T-helper 2 cell treated with Interferon-gamma antibody and Interleukin-4, amounts not matched to agents 5 μg/mL and 100 μg/mL, for 36 hours (primary cell): ENCODE data around the gene RWDD3.

ENCODE experiments used
- DNase-seq: peaks from one replicate; pipeline ENCODE4 v3.0.0; 2021; ENCODE audit warnings: low spot score
- H3K27ac Mint-ChIP-seq: one replicate; pipeline ENCODE4 v1.8.0; 2021; ENCODE audit warnings: mild to moderate bottlenecking, mixed read lengths
- H3K27me3 Mint-ChIP-seq: one replicate; pipeline ENCODE4 v1.8.0; 2021; ENCODE audit warnings: low read depth, mixed read lengths
- H3K36me3 Mint-ChIP-seq: one replicate; pipeline ENCODE4 v1.8.0; 2021; ENCODE audit warnings: low read depth, mixed read lengths
- H3K4me1 Mint-ChIP-seq: one replicate; pipeline ENCODE4 v1.8.0; 2021; ENCODE audit warnings: low read depth, mixed read lengths
- H3K4me3 Mint-ChIP-seq: one replicate; pipeline ENCODE4 v1.8.0; 2022; ENCODE audit warnings: mild to moderate bottlenecking, moderate library complexity, mixed read lengths
- H3K9me3 Mint-ChIP-seq: one replicate; pipeline ENCODE4 v1.8.0; 2021; ENCODE audit warnings: mixed read lengths

Gene RWDD3

DNA sequence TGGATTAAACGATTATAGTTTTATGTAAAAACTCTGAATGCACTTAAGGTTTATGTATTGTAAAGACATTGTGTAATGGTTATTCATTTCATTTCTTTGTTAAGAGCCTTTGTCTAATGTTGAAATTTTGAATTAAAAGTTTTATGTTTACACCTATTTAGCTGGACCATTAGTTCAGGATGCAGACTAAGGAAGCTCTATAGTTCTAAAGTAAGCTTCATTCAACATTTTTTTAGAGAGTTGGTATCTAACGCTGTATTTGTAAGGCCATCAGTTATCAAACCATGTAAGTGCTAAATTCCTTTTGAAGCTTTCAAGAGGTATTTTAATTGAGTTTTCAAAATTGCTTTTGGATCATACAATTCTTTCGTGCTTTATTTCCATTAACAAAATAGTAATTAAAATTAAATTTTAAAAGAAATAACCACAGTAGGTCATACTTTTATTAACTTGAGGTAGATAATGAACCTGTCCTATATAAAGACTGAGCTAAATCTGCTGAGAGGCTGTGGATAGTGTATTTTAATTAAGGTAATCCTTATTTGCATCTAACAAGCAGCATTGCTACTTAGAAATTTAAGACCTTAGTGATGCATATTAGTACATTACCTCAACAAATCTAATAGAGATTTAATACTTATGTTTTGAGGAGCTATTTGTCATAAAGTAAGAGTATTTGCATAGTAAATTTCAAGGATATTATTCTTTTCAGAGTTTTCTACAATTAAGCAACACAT, 47.9 kb downstream of the RWDD3 start:
- Mint-ChIP-seq H3K27me3 (no peaks in the 10 kb centered on the region), H3K9me3 (no peaks in the 10 kb centered on the region), H3K27ac (no peak overlapping the region), H3K36me3 (no peaks in the 10 kb centered on the region), H3K4me3 (no peak overlapping the region), H3K4me1 (no peaks in the 10 kb centered on the region)
- no peak for DNase-seq

DNA sequence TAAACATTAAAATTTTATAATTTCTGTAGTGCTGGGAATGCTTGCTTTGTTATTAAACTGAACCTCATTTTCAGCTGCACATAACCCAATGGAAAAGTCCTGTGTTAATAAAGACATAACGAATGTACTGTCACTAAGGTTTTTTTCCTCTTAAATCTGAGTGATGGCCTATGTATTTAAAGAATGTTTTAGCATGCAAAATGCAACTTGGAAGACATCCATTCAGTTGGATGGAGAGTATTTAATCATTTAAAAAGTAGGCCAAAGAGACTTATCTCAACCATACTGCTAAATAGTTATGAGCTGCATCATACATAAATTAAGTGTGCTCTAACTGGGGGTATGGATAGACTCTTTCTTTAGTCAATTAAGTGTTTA, 48.5 kb downstream of the RWDD3 start:
- H3K4me1 Mint-ChIP-seq, result no peaks in the 10 kb centered on the region
- no peak overlapping the region for H3K27ac Mint-ChIP-seq
- no peak overlapping the region for H3K4me3 Mint-ChIP-seq
- DNase-seq, result no peak
- no peaks in the 10 kb centered on the region for H3K9me3 Mint-ChIP-seq
- no peaks in the 10 kb centered on the region for H3K27me3 Mint-ChIP-seq
- H3K36me3 Mint-ChIP-seq, result no peaks in the 10 kb centered on the region

DNA sequence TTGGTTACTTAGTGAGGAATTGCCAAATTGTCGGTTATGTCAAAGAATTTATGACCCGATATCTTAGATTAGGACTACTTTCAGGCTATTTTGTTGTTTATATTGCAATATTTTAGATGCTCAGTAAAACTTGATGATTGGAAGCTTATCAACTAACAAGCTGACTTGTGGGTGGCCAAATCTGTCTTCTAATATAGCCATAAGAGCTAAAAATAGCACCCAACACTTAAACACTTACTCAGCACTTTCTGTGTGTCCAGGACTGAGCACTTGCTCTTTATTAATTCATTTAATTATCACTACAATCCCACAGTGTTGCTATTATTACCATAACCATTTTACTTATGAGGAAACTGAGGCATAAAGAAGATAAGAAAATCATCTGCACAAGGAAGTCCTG, 50.4 kb downstream of the RWDD3 start:
- Mint-ChIP-seq H3K27ac (no peak overlapping the region), H3K27me3 (peaks cover 2% of the 10 kb centered on the region), H3K4me3 (no peak overlapping the region), H3K36me3 (no peaks in the 10 kb centered on the region), H3K4me1 (no peaks in the 10 kb centered on the region), H3K9me3 (no peaks in the 10 kb centered on the region)
- DNase-seq, result no peak

DNA sequence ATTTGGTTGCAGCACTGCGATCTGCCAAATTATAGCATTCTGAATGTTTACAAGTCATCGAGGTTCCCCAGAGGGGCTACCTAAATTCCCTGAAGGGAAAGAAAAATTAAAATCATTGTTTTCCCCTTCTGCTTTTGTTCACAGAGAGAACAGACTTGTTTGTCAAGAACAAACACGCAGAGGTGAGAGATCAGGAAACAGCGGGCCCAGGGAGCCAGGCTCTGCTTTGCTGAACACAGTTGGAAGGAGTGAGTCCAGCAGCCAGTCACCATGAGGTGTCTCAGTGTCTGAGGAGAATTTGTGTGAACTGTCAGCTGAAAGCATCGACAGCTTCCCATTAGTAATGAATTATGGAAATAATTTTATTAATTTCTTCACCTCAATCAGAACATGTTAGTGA, 52.5 kb downstream of the RWDD3 start:
- Mint-ChIP-seq H3K4me3 (no peak overlapping the region), H3K27me3 (peaks cover 2% of the 10 kb centered on the region), H3K4me1 (no peaks in the 10 kb centered on the region), H3K9me3 (no peaks in the 10 kb centered on the region), H3K36me3 (no peaks in the 10 kb centered on the region), H3K27ac (no peak overlapping the region)
- DNase-seq, result no peak

DNA sequence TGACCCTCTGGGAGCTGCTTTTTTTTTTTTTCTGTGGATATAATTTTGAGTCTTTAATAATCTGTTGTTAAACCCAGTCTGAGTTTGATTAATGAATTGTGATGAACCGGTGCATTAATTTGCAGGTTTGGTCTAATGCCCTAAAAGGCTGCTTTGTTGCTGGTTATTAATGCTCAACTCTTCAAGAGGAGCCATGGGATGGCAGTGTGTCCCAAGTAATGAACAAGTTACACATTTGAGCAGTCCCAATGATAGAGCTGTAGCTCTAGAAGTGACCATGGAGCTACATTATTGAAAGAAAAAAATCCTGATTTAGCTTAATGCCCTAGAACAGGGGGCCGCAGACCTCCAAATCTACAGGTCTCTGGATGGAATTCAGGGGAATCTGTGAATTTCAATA, 53.1 kb downstream of the RWDD3 start:
- no peaks in the 10 kb centered on the region for H3K4me1 Mint-ChIP-seq
- no peaks in the 10 kb centered on the region for H3K36me3 Mint-ChIP-seq
- no peak for DNase-seq
- H3K4me3 Mint-ChIP-seq, result no peak overlapping the region
- H3K9me3 Mint-ChIP-seq, result no peaks in the 10 kb centered on the region
- H3K27ac Mint-ChIP-seq, result no peak overlapping the region
- peaks cover 2% of the 10 kb centered on the region for H3K27me3 Mint-ChIP-seq

DNA sequence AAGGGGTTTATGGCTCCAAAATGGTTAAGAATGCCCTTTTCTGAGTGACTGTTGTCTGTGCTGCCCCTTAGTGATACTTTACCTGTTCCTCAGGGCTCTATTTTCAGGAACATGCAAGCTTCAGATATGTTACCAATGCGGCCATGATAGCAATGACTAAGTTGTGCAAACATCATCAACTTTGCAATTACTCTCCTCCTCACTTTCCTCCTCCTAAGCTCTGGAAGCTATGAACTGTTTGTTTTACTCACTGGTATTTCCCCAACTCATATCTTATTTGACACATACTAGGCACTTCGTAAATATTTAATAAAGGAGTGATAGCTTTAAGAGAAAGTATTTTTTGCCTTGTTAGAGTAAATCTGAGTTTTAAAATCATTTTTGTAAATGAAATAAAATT, 53.8 kb downstream of the RWDD3 start:
- no peak overlapping the region for H3K27ac Mint-ChIP-seq
- H3K4me3 Mint-ChIP-seq, result no peak overlapping the region
- H3K9me3 Mint-ChIP-seq, result no peaks in the 10 kb centered on the region
- DNase-seq, result no peak
- peaks cover 2% of the 10 kb centered on the region for H3K27me3 Mint-ChIP-seq
- H3K36me3 Mint-ChIP-seq, result no peaks in the 10 kb centered on the region
- H3K4me1 Mint-ChIP-seq, result no peaks in the 10 kb centered on the region
